ENCODE results near the gene GOPC. TPM values are rescaled to one million over a fixed set of nuclear protein-coding genes. Genes with fewer than 3 reads are reported as not detected.

The GOPC gene
- total RNA-seq, 1 experiment from 2014 or later = 24.2 TPM

DNA sequence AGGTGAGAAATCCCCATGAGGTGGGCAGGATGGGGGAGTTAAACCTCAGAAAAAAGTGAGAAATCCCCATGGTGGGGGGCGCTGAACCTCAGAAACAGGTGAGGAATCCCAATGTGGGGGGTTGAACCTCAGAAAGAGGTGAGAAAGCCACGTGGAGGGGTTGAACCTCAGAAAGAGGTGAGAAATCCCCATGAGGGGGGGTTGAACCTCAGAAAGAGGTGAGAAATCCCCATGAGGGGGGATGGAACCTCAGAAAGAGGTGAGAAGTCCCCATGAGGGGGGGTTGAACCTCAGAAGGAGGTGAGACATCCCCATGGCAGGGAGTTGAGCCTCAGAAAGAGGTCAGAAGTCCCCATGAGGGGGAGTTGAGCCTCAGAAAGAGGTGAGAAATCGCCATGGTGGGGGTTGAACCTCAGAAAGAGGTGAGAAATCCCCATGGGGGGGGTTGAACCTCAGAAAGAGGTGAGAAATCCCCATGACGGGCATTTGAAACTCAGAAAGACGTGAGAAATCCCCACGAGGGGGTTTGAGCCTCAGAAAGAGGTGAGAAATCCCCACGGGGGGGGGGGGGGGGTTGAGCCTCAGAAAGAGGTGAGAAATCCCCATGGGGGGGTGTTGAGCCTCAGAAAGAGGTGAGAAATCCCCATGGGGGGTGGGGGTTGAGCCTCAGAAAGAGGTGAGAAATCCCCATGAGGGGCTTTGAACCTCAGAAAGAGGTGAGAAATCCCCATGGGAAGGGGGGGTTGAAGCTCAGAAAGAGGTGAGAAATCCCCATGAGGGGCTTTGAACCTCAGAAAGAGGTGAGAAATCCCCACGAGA is 14.3 kb upstream of the GOPC start:
- Histone ChIP-seq H2AFZ (ENCODE audit: low read depth, low read length, poor library complexity, severe bottlenecking) (no peak overlapping the region), H3K4me1 (ENCODE audit: control insufficient read depth in 1 of 2, insufficient read depth in 2 of 2, low read length in 2 of 2) (peaks cover 0 to 14% of the 10 kb centered on the region in 2 experiments; a peak in 1 of 4 replicates), H3K4me2 (ENCODE audit: low read length) (peak overlapping the region; percentile 52), H3K4me3 (replicated peaks in 1 of 2; ENCODE audit: low read depth in 1 of 2, low read length in 2 of 2) (peak overlapping the region in 1 of 2 experiments; percentile 41; a peak in 1 of 4 replicates), H3K27me3 (ENCODE audit: insufficient read depth, low read length) (no peaks in the 10 kb centered on the region), H4K20me1 (ENCODE audit: insufficient read depth) (no peaks in the 10 kb centered on the region), H3K36me3 (ENCODE audit: control insufficient read depth in 1 of 2, insufficient read depth in 2 of 2, low read length in 2 of 2) (no peaks in the 10 kb centered on the region), H3K9me2 (ENCODE audit: insufficient read depth) (no peaks in the 10 kb centered on the region), H3K27ac (ENCODE audit: low read depth, low read length) (no peak overlapping the region), H3K9me3 (ENCODE audit: control insufficient read depth in 1 of 2, insufficient read depth in 1 of 2, low read depth in 1 of 2, low read length in 2 of 2) (no peaks in the 10 kb centered on the region), H3K79me2 (ENCODE audit: insufficient read depth, low read length) (no peaks in the 10 kb centered on the region), H3K9ac (ENCODE audit: low read length) (peak overlapping the region; percentile 38)
- TF ChIP-seq CBX3 (IDR thresholded peaks at IDR 0.05; ENCODE audit: low read depth) = no peak
- intact Hi-C loops (cut with micrococcal nuclease) = no loop called here
- ChIA-PET RAD21 (ENCODE audit: low non-redundant PET in 1 of 2, low total read pairs in 2 of 2, uncharacterized antibody in 2 of 2, unreplicated experiment in 2 of 2) (no interaction called here), POLR2A (no interaction called here), CTCF (no interaction called here)
- BruUV-seq (replicated peaks) = no TSS peak
- ATAC-seq (no peak), DNase-seq (ENCODE audit: low read depth, low spot score) (no peak)

- H2AFZ ChIP-seq (ENCODE audit: low read depth, low read length, poor library complexity, severe bottlenecking) = no peak overlapping the region
- BruUV-seq (replicated peaks) = no TSS peak
- no peaks in the 10 kb centered on the region for H3K9me3 ChIP-seq (ENCODE audit: control insufficient read depth in 1 of 2, insufficient read depth in 1 of 2, low read depth in 1 of 2, low read length in 2 of 2)
- H3K36me3 ChIP-seq (ENCODE audit: control insufficient read depth in 1 of 2, insufficient read depth in 2 of 2, low read length in 2 of 2) = no peaks in the 10 kb centered on the region
- H3K9me2 ChIP-seq (ENCODE audit: insufficient read depth) = no peaks in the 10 kb centered on the region
- intact Hi-C loops (cut with micrococcal nuclease) = no loop called here
- no peaks in the 10 kb centered on the region for H3K27me3 ChIP-seq (ENCODE audit: insufficient read depth, low read length)
- H3K9ac ChIP-seq (ENCODE audit: low read length) = peak overlapping the region; percentile 38
- peak overlapping the region; percentile 25 to 41; a peak in 3 of 4 replicates for H3K4me3 ChIP-seq (replicated peaks in 1 of 2; ENCODE audit: low read depth in 1 of 2, low read length in 2 of 2)
- H4K20me1 ChIP-seq (ENCODE audit: insufficient read depth) = no peaks in the 10 kb centered on the region
- ATAC-seq = peak; percentile 86
- POLR2A ChIA-PET = no interaction called here
- no peaks in the 10 kb centered on the region for H3K79me2 ChIP-seq (ENCODE audit: insufficient read depth, low read length)
- RAD21 ChIA-PET (ENCODE audit: low non-redundant PET in 1 of 2, low total read pairs in 2 of 2, uncharacterized antibody in 2 of 2, unreplicated experiment in 2 of 2) = no interaction called here
- H3K4me2 ChIP-seq (ENCODE audit: low read length) = peak overlapping the region; percentile 52
- H3K27ac ChIP-seq (ENCODE audit: low read depth, low read length) = peak overlapping the region; percentile 29; the same call in 1 of the 2 replicates
- peaks cover 0 to 14% of the 10 kb centered on the region in 2 experiments; a peak in 1 of 4 replicates for H3K4me1 ChIP-seq (ENCODE audit: control insufficient read depth in 1 of 2, insufficient read depth in 2 of 2, low read length in 2 of 2)
- CTCF ChIA-PET = no interaction called here
- no peak for TF ChIP-seq EZH2 (IDR thresholded peaks at IDR 0.05)
- TF ChIP-seq, protein P1, sequence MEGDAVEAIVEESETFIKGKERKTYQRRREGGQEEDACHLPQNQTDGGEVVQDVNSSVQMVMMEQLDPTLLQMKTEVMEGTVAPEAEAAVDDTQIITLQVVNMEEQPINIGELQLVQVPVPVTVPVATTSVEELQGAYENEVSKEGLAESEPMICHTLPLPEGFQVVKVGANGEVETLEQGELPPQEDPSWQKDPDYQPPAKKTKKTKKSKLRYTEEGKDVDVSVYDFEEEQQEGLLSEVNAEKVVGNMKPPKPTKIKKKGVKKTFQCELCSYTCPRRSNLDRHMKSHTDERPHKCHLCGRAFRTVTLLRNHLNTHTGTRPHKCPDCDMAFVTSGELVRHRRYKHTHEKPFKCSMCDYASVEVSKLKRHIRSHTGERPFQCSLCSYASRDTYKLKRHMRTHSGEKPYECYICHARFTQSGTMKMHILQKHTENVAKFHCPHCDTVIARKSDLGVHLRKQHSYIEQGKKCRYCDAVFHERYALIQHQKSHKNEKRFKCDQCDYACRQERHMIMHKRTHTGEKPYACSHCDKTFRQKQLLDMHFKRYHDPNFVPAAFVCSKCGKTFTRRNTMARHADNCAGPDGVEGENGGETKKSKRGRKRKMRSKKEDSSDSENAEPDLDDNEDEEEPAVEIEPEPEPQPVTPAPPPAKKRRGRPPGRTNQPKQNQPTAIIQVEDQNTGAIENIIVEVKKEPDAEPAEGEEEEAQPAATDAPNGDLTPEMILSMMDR (IDR thresholded peaks at IDR 0.05 in 2 of 3, conservative IDR thresholded peaks at IDR 0.05 in 1 of 3; ENCODE audit: borderline replicate concordance in 1 of 3, insufficient read depth in 1 of 3, low read depth in 2 of 3, low read length in 2 of 3) = 0 out of 6 replicates have a peak, but pooled peaks of 1 of the 3 experiments have one; percentile 6
- DNase-seq (ENCODE audit: low read depth, low spot score) = no peak
Measured at GRCh38 chr6:117615750-117616390, 13.6 kb upstream of the GOPC start.
